Neural cell (in vitro differentiated cells): ENCODE measurements around the gene SLC6A9. TPM values are rescaled to one million over a fixed set of nuclear protein-coding genes. Genes with fewer than 3 reads are reported as not detected.

Source experiments
- H2AFZ ChIP-seq: fragments of 200-600, 300-800 bp; sonication (generic), shearing (Covaris generic); 2 replicates; pipeline ENCODE4 v1.6.0; 2014; ENCODE audit warnings: low read depth, mild to moderate bottlenecking, antibody characterized with exemption, low read length, moderate library complexity
- H3F3A ChIP-seq: fragments of 200-600 bp; shearing (Covaris generic); 2 replicates; pipeline ENCODE4 v1.6.1; 2016; ENCODE audit warnings: mild to moderate bottlenecking, moderate library complexity, mixed read lengths, antibody characterized with exemption, low read length; ENCODE audit not compliant: insufficient read depth, poor library complexity, severe bottlenecking
- H3K27ac ChIP-seq: fragments of 200-600, 300-800 bp; sonication (generic), shearing (Covaris generic); 2 replicates; pipeline ENCODE4 v1.5.1; 2014; ENCODE audit warnings: mild to moderate bottlenecking, low read length, moderate library complexity
- H3K27me3 ChIP-seq: fragments of 300-800, 200-600 bp; sonication (generic), shearing (Covaris generic); 2 replicates; pipeline ENCODE4 v1.6.0; 2014; ENCODE audit warnings: mild to moderate bottlenecking, low read depth, low read length, moderate library complexity; ENCODE audit not compliant: insufficient read depth
- H3K36me3 ChIP-seq: fragments of 300-800, 200-600 bp; sonication (generic), shearing (Covaris generic); 2 replicates; pipeline ENCODE4 v1.5.1; 2014; ENCODE audit warnings: mild to moderate bottlenecking, antibody characterized with exemption, low read length, moderate library complexity; ENCODE audit not compliant: insufficient read depth
- H3K4me2 ChIP-seq: fragments of 300-800, 200-600 bp; sonication (generic), shearing (Covaris generic); 2 replicates; pipeline ENCODE4 v1.6.0; 2014; ENCODE audit warnings: mild to moderate bottlenecking, low read length
- H3K4me3 ChIP-seq: fragments of 300-800, 200-600 bp; sonication (generic), shearing (Covaris generic); 2 replicates; pipeline ENCODE4 v1.5.1; 2014; ENCODE audit warnings: mild to moderate bottlenecking, low read length, moderate library complexity
- H3K79me2 ChIP-seq: fragments of 200-600 bp; shearing (Covaris generic); replicated peaks from 2 replicates; pipeline ENCODE4 v1.6.0; 2014; ENCODE audit warnings: mild to moderate bottlenecking, low read length, moderate library complexity; ENCODE audit not compliant: insufficient read depth
- H3K9ac ChIP-seq: fragments of 300-800, 200-600 bp; sonication (generic), shearing (Covaris generic); 2 replicates; pipeline ENCODE4 v1.6.1; 2016; ENCODE audit warnings: mild to moderate bottlenecking, low read length, mixed read lengths
- H3K9me2 ChIP-seq: fragments of 200-600 bp; shearing (Covaris generic); 2 replicates; pipeline ENCODE4 v1.6.1; 2016; ENCODE audit warnings: mild to moderate bottlenecking, low read length, mixed read lengths; ENCODE audit not compliant: insufficient read depth
- H3K9me3 ChIP-seq: fragments of 200-600, 300-800 bp; sonication (generic), shearing (Covaris generic); 2 replicates; pipeline ENCODE4 v1.6.1; 2016; ENCODE audit warnings: mild to moderate bottlenecking, mixed run types, low read length, moderate library complexity, mixed read lengths
- H4K20me1 ChIP-seq: fragments of 200-600 bp; shearing (Covaris generic); 2 replicates; pipeline ENCODE4 v1.6.1; 2016; ENCODE audit warnings: mild to moderate bottlenecking, mixed run types; ENCODE audit not compliant: insufficient read depth
- CTCF ChIP-seq: fragments of 450-650 bp; IDR thresholded peaks from 2 replicates; pipeline ENCODE4 v1.5.1; 2014; ENCODE audit warnings: antibody characterized with exemption, mild to moderate bottlenecking, moderate library complexity; ENCODE audit not compliant: poor library complexity, severe bottlenecking
- EP300 ChIP-seq: fragments of 450-650 bp; conservative IDR thresholded peaks from 2 replicates; pipeline ENCODE4 v1.6.1; 2014; ENCODE audit warnings: antibody characterized with exemption, mild to moderate bottlenecking, moderate library complexity; ENCODE audit not compliant: poor library complexity, severe bottlenecking
- EZH2 ChIP-seq: fragments of 200-600, 300-800 bp; shearing (Covaris generic), sonication (generic); IDR thresholded peaks from 2 replicates; pipeline ENCODE4 v1.6.1; 2014; ENCODE audit warnings: antibody characterized with exemption, low read length, borderline replicate concordance, mild to moderate bottlenecking; ENCODE audit not compliant: insufficient read depth, poor library complexity, severe bottlenecking
- MXI1 ChIP-seq: fragments of 450-650 bp; conservative IDR thresholded peaks from 2 replicates; pipeline ENCODE4 v1.6.1; 2014; ENCODE audit warnings: antibody characterized with exemption, mild to moderate bottlenecking; ENCODE audit not compliant: poor library complexity, severe bottlenecking
- POLR2AphosphoS5 ChIP-seq: IDR thresholded peaks from 2 replicates; pipeline ENCODE4 v1.6.1; 2012
- RAD21 ChIP-seq: fragments of 450-650 bp; conservative IDR thresholded peaks from 2 replicates; pipeline ENCODE4 v1.6.1; 2014; ENCODE audit warnings: antibody characterized with exemption, mild to moderate bottlenecking, moderate library complexity
- REST ChIP-seq: IDR thresholded peaks from 2 replicates; pipeline ENCODE4 v1.6.1; 2012; ENCODE audit warnings: borderline replicate concordance
- SMC3 ChIP-seq: fragments of 450-650 bp; conservative IDR thresholded peaks from 2 replicates; pipeline ENCODE4 v1.6.1; 2014; ENCODE audit warnings: antibody characterized with exemption, mild to moderate bottlenecking, moderate library complexity; ENCODE audit not compliant: poor library complexity
- TAF1 ChIP-seq: IDR thresholded peaks from 2 replicates; pipeline ENCODE4 v1.6.1; 2012; ENCODE audit warnings: low read depth
- polyA plus RNA-seq: library from polyadenylated mRNA; depleted of rRNA; stranded (reverse); fragments of >200 nt; gene quantifications from 2 replicates; pipeline ENCODE4 v1.2.3, GENCODE V29; 2014

SLC6A9 gene
- polyA plus RNA-seq, 1 donor from 2014 or later = 1.3 TPM

- Histone ChIP-seq H2AFZ (no peak overlapping the region), H3K9me2 (no peaks in the 10 kb centered on the region), H3K36me3 (no peaks in the 10 kb centered on the region), H3K27ac (no peak overlapping the region), H3K79me2 (no peaks in the 10 kb centered on the region), H3K9me3 (no peaks in the 10 kb centered on the region), H3F3A (no peaks in the 10 kb centered on the region), H3K4me2 (no peak overlapping the region), H3K27me3 (no peaks in the 10 kb centered on the region), H3K9ac (no peak overlapping the region), H3K4me3 (no peak overlapping the region), H4K20me1 (no peaks in the 10 kb centered on the region)
- TF ChIP-seq MXI1 (no peak), SMC3 (no peak), EZH2 (no peak), EP300 (no peak), POLR2AphosphoS5 (no peak), RAD21 (no peak), CTCF (no peak), REST (no peak), TAF1 (no peak)
These were observed 14.3 kb downstream of the SLC6A9 start for GRCh38 chr1:44016890-44017400.

DNA sequence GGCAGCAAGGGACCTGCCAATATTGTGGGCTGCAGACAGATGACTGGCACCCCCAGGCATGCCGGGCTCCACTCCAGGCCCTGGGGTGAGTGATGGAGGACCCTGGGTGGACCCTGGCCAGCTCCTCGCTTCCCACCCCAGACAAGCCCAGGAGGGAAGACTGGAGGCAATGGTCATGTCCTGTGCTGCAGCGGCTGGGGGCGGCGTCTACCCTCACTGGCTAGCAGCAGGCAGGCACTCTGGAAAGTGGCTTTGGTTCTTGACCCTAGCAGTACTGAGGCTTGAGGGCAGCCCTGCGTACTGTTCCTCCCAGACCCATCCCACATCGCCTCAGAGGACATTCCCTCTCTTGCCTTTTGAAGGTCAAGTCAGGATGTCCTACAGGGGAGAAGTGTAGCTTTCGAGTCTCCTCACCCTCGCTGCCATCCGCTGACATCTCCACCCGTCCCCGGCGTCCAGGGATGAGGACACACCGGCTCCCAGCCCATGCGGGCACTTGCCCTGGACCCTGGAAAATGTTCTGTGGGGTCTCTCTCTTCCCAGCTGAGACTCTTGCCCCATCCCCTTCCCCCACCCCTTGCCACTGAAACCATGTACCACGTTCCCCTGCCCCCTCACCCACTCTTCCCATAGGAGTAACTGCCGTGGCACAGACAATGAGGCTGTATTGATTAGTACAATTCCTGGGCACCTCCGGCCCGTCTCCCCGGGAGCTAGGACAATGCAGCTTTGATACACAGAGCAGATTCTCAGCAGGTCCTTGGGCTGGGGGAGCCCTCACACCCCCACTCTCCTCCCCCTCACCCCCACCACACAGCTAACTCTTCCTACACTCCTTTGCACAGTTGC lies 15.0 kb downstream of the SLC6A9 start:
- no peaks in the 10 kb centered on the region for H3K27me3 ChIP-seq
- no peaks in the 10 kb centered on the region for H3K9me3 ChIP-seq
- H3F3A ChIP-seq = no peaks in the 10 kb centered on the region
- no peak overlapping the region for H2AFZ ChIP-seq
- no peaks in the 10 kb centered on the region for H3K79me2 ChIP-seq
- no peaks in the 10 kb centered on the region for H3K9me2 ChIP-seq
- H4K20me1 ChIP-seq = no peaks in the 10 kb centered on the region
- H3K9ac ChIP-seq = no peak overlapping the region
- no peak overlapping the region for H3K4me2 ChIP-seq
- TF ChIP-seq SMC3 = no peak
- TF ChIP-seq TAF1 = no peak
- no peak for TF ChIP-seq POLR2AphosphoS5
- TF ChIP-seq RAD21 = no peak
- TF ChIP-seq REST = no peak
- TF ChIP-seq CTCF = no peak
- TF ChIP-seq EP300 = no peak
- TF ChIP-seq MXI1 = no peak
- no peak for TF ChIP-seq EZH2
- H3K36me3 ChIP-seq = no peaks in the 10 kb centered on the region
- H3K27ac ChIP-seq = no peak overlapping the region
- no peak overlapping the region for H3K4me3 ChIP-seq
